ENCODE measurements around the gene EFNA5.
"Not testable (repeated sequence)": the region's sequence is repeated elsewhere in the genome, so short reads cannot be mapped to it uniquely, and the experiment has no call there.

Gene EFNA5

DNA sequence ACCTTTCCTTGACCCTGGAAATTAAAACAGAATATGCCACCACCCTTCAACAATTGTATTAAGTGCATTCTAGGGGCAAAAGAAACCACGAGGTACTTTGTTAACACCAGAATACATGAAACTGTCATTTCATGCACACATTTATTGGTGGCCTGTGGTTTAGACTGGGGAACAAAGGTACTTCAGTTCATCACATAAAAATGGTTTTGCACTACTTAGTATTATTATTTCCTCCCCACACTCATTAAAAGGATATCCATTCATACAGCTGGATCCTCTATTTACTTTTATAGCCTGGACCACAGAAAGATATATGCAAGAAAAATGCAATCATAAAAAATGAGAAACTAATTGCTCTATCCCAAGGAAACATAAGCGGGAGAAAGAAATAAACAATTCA, 230.9 kb downstream of the EFNA5 start:
- Histone ChIP-seq H3K36me3 (ENCODE audit: control insufficient read depth, insufficient read depth, low read length) (no peaks in the 10 kb centered on the region), H3K27me3 (replicated peaks; ENCODE audit: control insufficient read depth, insufficient read depth, low read length) (no peaks in the 10 kb centered on the region), H3K4me3 (replicated peaks; ENCODE audit: low read depth, low read length) (no peak overlapping the region)
- no peak for TF ChIP-seq CTCF (IDR thresholded peaks at IDR 0.05; ENCODE audit: insufficient read depth, low read length, poor library complexity, severe bottlenecking)
- no peak for DNase-seq (ENCODE audit: extremely low read depth, insufficient read length)

- TF ChIP-seq CTCF (IDR thresholded peaks at IDR 0.05; ENCODE audit: insufficient read depth, low read length, poor library complexity, severe bottlenecking) = no peak
- Histone ChIP-seq H3K4me3 (replicated peaks; ENCODE audit: low read depth, low read length) (no peak overlapping the region), H3K36me3 (ENCODE audit: control insufficient read depth, insufficient read depth, low read length) (no peaks in the 10 kb centered on the region), H3K27me3 (replicated peaks; ENCODE audit: control insufficient read depth, insufficient read depth, low read length) (no peaks in the 10 kb centered on the region)
- DNase-seq (ENCODE audit: extremely low read depth, insufficient read length) = no peak
These were observed 232.7 kb downstream of the EFNA5 start for GRCh38 chr5:107437986-107438510.

- no peak for DNase-seq (ENCODE audit: extremely low read depth, insufficient read length)
- no peak for TF ChIP-seq CTCF (IDR thresholded peaks at IDR 0.05; ENCODE audit: insufficient read depth, low read length, poor library complexity, severe bottlenecking)
- H3K36me3 ChIP-seq (ENCODE audit: control insufficient read depth, insufficient read depth, low read length) = no peaks in the 10 kb centered on the region
- no peaks in the 10 kb centered on the region for H3K27me3 ChIP-seq (replicated peaks; ENCODE audit: control insufficient read depth, insufficient read depth, low read length)
- H3K4me3 ChIP-seq (replicated peaks; ENCODE audit: low read depth, low read length) = no peak overlapping the region
These were observed 233.6 kb downstream of the EFNA5 start for GRCh38 chr5:107437154-107437553.

GRCh38 chr5:107436201-107436600, 234.5 kb downstream of the EFNA5 start:
- Histone ChIP-seq H3K27me3 (replicated peaks; ENCODE audit: control insufficient read depth, insufficient read depth, low read length) (no peaks in the 10 kb centered on the region), H3K4me3 (replicated peaks; ENCODE audit: low read depth, low read length) (no peak overlapping the region), H3K36me3 (ENCODE audit: control insufficient read depth, insufficient read depth, low read length) (no peaks in the 10 kb centered on the region)
- no peak for TF ChIP-seq CTCF (IDR thresholded peaks at IDR 0.05; ENCODE audit: insufficient read depth, low read length, poor library complexity, severe bottlenecking)
- DNase-seq (ENCODE audit: extremely low read depth, insufficient read length) = no peak

DNA sequence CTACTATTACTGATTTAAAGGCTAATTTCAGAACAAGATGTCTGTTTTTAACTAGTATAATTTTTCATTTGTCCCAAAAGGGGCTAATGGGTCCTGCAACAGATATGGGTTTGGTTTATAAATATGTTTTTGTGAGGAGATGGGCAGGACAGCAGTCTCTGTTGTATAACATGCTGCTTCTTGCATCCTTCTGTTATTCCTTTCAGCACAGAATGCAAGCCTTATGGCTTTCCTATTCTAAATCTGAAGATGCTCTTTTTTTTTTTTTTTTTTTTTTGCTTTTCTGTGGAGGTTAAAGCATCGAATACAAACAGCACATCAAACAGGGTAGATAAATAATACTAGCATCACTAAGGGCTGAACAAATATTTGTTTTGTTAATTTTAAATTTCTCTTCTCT, 235.7 kb downstream of the EFNA5 start:
- H3K4me3 ChIP-seq (replicated peaks; ENCODE audit: low read depth, low read length) = no peak overlapping the region
- no peak for DNase-seq (ENCODE audit: extremely low read depth, insufficient read length)
- no peaks in the 10 kb centered on the region for H3K27me3 ChIP-seq (replicated peaks; ENCODE audit: control insufficient read depth, insufficient read depth, low read length)
- TF ChIP-seq CTCF (IDR thresholded peaks at IDR 0.05; ENCODE audit: insufficient read depth, low read length, poor library complexity, severe bottlenecking) = no peak
- H3K36me3 ChIP-seq (ENCODE audit: control insufficient read depth, insufficient read depth, low read length) = no peaks in the 10 kb centered on the region

DNA sequence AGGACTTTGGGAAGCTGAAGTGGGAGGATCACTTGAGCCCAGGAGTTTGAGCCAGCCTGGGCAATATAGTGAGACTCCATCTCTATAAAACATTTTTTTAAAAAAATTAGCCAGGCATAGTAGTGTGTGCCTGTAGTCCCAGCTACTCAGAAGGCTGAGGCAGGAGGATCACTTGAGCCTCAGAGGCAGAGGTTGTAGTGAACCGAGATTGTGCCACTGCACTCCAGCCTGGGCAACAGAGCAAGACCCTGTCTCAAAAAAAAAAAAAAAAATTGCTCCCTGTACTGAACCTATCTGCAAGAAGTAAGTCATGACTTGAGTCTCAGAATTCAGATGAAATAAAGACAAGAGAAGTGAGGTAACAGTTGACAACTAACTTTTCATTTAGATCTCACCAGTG, 237.1 kb downstream of the EFNA5 start:
- not testable (repeated sequence) for H3K27me3 ChIP-seq (replicated peaks; ENCODE audit: control insufficient read depth, insufficient read depth, low read length); H3K4me3 ChIP-seq (replicated peaks; ENCODE audit: low read depth, low read length); DNase-seq (ENCODE audit: extremely low read depth, insufficient read length); H3K36me3 ChIP-seq (ENCODE audit: control insufficient read depth, insufficient read depth, low read length)

Measured in GM06990 (cell line).